Measurements from ENCODE around the gene THSD4. TPM values are rescaled to one million over a fixed set of nuclear protein-coding genes. Genes with fewer than 3 reads are reported as not detected.
"Not testable (repeated sequence)": the region's sequence is repeated elsewhere in the genome, so short reads cannot be mapped to it uniquely, and the experiment has no call there.

THSD4 gene
- total RNA-seq, 4 donors from 2014 or later: 39.4 to 232 (median 127) TPM

DNA sequence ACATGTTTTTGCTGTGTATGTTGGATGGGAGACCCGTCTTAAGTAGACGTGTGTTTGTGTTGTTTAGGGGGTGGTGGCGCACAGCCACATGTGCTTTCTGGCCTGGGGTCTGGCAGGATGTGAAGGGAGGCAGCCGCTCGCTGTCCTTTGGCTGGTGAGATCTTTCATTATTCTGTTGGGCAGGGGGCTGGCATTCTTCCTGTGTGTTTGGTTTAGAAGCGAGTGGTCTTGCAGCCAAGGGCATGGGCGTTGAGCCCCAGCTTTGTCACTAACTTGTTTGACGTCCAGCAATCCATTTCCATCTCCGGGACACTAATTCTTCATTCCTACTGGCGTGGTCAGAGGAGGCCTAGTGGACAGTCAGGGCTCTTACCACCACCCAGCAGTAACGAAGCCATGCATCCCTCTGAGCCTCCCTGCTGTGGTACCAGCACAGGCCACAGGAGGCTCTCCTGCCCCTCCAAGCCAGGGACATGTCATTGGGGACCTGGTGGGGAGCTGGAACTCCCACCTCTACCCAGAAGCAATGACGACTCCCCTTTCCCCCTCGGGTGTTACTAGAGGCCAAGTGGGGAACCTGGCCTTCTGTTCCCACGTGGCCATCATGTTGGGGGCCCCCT lies 10.7 kb downstream of the THSD4 start:
- 79 to 83% methylated on average over 10 of the region's 14 CpGs for WGBS, 2 donors
- H3K27ac ChIP-seq: peak overlapping the region in 3 of 4 donors; percentile 10 to 70 (median 55)
- no peak for TF ChIP-seq POLR2A (IDR thresholded peaks at IDR 0.05)
- TF ChIP-seq, protein P1, sequence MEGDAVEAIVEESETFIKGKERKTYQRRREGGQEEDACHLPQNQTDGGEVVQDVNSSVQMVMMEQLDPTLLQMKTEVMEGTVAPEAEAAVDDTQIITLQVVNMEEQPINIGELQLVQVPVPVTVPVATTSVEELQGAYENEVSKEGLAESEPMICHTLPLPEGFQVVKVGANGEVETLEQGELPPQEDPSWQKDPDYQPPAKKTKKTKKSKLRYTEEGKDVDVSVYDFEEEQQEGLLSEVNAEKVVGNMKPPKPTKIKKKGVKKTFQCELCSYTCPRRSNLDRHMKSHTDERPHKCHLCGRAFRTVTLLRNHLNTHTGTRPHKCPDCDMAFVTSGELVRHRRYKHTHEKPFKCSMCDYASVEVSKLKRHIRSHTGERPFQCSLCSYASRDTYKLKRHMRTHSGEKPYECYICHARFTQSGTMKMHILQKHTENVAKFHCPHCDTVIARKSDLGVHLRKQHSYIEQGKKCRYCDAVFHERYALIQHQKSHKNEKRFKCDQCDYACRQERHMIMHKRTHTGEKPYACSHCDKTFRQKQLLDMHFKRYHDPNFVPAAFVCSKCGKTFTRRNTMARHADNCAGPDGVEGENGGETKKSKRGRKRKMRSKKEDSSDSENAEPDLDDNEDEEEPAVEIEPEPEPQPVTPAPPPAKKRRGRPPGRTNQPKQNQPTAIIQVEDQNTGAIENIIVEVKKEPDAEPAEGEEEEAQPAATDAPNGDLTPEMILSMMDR (IDR thresholded peaks at IDR 0.05): peak in 2 of 6 experiments; percentile 22 to 27
- DNase-seq: no peak
- H3K27me3 ChIP-seq: no peaks in the 10 kb centered on the region
- no peak overlapping the region for H3K4me3 ChIP-seq
- no peaks in the 10 kb centered on the region for H3K9me3 ChIP-seq
- intact Hi-C loops (cut with DNase I): no loop called here
- H3K4me1 ChIP-seq: peaks cover 0 to 27% (median 23%) of the 10 kb centered on the region in 3 donors
- no peaks in the 10 kb centered on the region for H3K36me3 ChIP-seq

DNA sequence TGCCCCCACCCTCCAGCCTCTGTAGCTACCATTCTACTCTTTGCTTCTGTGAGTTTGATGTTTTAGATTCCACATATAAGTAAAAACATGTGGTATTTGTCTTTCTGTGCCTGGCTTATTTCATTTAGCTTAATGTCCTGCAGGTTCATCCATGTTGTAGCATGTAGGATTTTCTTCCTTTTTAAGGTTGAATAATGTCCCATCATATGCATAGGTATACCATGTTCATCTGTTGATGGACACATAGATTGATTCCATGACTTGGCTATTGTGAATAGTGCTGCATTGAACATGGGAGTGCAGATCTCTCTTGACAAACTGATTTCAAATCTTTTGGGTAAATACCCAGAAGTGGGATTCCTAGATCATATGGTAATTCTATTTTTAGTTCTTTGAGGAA lies 11.8 kb downstream of the THSD4 start:
- intact Hi-C loops (cut with DNase I): no loop called here

DNA sequence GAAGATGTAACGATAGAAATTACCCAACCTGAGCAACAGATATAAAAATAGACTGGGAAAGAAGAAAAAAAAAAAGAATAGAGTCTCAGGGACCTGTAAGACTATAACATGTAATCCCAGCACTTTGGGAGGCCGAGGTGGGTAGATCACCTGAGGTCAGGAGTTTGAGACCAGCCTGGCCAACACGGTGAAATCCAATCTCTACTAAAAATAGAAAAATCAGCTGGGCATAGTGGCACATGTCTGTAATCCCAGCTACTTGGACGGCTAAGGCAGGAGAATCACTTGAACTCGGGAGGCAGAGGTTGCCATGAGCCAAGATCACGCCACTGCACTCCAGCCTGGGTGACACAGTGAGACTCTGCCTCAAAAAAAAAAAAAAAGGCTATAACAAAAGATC lies 12.9 kb downstream of the THSD4 start:
- H3K27me3 ChIP-seq; H3K36me3 ChIP-seq; H3K27ac ChIP-seq; H3K4me3 ChIP-seq; intact Hi-C loops (cut with DNase I); DNase-seq; H3K9me3 ChIP-seq: not testable (repeated sequence)
- peaks cover 0 to 10% (median 5%) of the 10 kb centered on the region in 3 donors for H3K4me1 ChIP-seq
- WGBS, 2 donors: 74 to 77% methylated on average over 6 of the region's 6 CpGs

More for the DNA sequence above, 11.8 kb downstream of the THSD4 start:
- Histone ChIP-seq H3K4me1 (peaks cover 0 to 16% (median 12%) of the 10 kb centered on the region in 3 donors), H3K27me3 (no peaks in the 10 kb centered on the region), H3K36me3 (no peaks in the 10 kb centered on the region), H3K27ac (no peak overlapping the region), H3K9me3 (no peaks in the 10 kb centered on the region), H3K4me3 (no peak overlapping the region)
- no peak for DNase-seq
- TF ChIP-seq POLR2A (IDR thresholded peaks at IDR 0.05): no peak
- TF ChIP-seq, protein P1 (IDR thresholded peaks at IDR 0.05): no peak

DNA sequence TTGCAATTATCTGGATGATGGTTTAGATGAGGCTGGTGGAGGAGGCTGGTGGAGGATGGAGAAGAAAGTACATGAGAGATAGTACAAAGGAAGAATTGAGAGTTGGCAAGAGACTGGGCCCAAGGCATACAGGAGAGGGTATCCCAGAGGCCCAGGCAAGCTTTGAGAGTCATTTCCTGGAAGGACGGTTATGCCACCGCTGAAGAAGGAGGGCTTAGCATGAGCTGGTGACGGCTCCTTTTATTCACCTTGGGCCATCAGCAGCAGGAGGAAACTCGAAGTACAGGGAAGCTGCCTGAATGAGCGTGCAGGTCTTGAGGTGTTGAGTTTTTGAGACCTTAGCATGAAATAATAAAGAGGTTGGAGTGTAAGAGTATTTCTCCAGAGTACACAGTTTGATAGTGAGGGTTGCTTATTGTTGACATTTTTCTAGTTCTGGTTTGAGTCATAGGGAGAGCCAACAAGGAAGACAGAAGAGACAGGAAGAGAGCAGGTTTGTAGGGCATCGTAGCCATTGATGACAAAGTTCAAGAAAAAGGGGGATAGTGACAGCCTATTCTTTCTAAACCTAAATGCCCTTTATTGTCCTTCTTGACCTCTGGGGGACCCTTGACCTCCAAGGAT lies 13.8 kb downstream of the THSD4 start:
- intact Hi-C loops (cut with DNase I): no loop called here
- Histone ChIP-seq H3K27me3 (no peaks in the 10 kb centered on the region), H3K36me3 (no peaks in the 10 kb centered on the region), H3K4me3 (no peak overlapping the region), H3K27ac (peak overlapping the region in 1 of 4 donors; percentile 31), H3K4me1 (peaks cover 0 to 14% (median 6%) of the 10 kb centered on the region in 3 donors), H3K9me3 (no peaks in the 10 kb centered on the region)
- no peak for DNase-seq
- WGBS, 2 donors: 54 to 79% methylated on average over 6 of the region's 6 CpGs
- TF ChIP-seq, protein P1 (IDR thresholded peaks at IDR 0.05): no peak

DNA sequence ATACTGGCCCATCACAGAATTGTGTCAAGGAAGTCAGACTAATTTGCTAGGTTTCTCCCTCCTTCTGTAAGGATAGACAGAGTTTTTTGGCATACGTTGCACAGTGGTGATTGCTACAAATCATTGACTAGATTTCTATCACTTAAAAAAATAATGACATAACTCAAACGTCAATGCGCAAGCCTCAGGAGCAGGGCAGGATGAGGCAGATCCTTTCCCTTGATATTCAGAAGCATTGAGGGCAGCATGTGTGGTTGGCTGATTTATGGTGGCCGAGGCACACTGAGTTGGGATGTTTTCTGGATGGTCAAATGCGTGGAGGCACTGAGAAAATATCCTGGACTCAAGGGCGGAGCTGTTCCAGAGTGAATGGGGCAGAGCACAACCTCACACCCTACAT lies 14.4 kb downstream of the THSD4 start:
- Histone ChIP-seq H3K4me3 (no peak overlapping the region), H3K36me3 (no peaks in the 10 kb centered on the region), H3K27ac (peak overlapping the region in 1 of 4 donors; percentile 31), H3K9me3 (no peaks in the 10 kb centered on the region), H3K27me3 (no peaks in the 10 kb centered on the region), H3K4me1 (peaks cover 0 to 14% (median 7%) of the 10 kb centered on the region in 3 donors)
- 43 to 67% methylated on average over 5 to 6 of the region's 6 CpGs for WGBS, 2 donors
- DNase-seq: no peak
- no peak for TF ChIP-seq POLR2A (IDR thresholded peaks at IDR 0.05)
- TF ChIP-seq, protein P1 (IDR thresholded peaks at IDR 0.05): no peak
- intact Hi-C loops (cut with DNase I): no loop called here
